ENCODE measurements around the gene PPP1R26.

The PPP1R26 gene

DNA sequence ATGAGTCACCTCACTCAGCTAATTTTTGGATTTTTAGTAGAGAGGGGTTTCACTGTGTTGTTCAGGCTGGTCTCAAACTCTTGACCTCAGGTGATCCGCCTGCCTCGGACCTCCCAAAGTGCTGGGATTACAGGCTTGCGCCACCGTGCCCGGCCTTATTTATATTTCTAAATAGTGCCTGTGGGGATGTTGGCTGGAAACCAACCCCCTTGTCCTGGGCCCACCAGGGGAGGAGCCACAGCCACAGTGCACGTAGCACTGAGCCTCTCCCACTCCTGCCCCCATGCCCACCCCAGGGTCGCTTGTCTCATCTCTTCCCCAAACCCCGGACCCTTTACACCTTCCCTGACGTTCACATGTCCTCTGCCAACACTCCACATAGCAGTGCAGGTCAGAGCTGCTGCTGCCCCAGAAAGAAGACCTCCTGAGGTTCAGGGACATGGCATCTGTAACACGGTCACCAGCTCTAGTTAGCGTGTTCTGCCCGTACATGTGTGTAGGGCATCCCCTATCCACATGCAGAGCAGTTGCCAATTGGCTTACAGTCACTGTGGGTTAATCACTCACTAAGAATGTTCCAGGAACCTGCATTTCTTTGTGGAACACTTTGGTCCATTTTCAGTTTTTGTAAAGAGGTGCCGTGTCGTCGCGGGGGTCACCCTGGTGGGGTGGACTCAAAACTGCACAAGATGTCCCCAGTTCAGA lies 10.7 kb downstream of the PPP1R26 start:
- no peak for DNase-seq

- DNase-seq = no peak
Measured at GRCh38 chr9:135490980-135491464, 11.4 kb downstream of the PPP1R26 start.

DNA sequence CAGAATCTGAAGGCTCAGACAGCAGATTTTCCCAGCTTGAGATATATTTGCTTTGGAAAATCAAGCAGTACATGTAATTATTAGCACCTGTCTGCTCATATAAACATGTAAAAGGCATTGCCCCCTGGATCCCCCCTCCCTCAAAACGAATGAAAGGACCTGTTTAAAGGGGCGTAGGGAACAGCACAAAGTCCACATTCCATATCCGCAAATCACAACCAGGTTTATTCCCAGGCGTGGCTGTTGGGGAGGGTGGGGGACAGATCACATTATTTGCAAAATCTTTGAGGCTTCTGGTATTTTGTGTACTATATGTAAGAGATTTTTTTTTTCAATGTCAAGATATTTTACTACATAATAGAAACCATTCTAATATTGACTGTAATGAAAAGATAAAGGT lies 12.2 kb downstream of the PPP1R26 start:
- no peak for DNase-seq

DNA sequence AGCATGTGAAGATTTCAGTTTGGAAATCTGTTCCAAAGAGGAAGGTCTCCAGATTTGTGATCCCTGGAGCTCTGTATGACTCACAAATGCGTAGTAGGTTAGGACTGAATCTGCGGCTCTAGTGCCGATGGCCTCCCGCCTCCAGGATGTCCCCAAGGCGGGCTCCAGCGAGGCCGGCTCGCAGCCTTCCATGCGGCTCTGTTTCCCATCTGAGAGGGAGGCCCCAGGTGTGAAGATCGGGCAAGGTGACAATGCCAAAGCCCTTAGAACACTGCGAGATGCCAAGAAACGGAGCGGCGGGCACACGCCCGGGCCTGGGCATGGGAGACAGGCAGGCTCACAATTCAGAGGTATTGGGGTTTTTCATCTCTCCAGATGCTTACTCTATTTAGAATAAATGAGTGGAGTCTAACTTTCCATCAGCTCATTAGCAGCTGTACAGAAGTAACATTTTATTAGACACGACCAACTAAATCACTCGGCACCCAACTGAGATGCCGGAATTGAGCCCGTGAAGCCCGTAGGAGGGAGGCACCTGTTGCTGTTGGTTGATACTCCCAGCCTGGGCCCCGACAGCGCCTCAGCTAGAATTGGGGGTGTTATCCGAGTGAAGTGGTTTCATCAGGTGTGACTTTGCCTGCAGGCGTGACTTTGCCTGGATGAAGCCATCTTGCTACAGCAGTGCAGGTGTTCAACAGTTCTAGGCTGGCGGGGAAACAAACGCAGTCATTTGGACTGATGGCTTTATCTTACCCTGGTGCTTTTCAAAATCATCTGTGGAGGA lies 13.5 kb downstream of the PPP1R26 start:
- no peak for DNase-seq

- DNase-seq = no peak
Measured at GRCh38 chr9:135494791-135495559, 15.4 kb downstream of the PPP1R26 start.

- DNase-seq = no peak
Measured at GRCh38 chr9:135498381-135499126, 19.0 kb downstream of the PPP1R26 start.

DNA sequence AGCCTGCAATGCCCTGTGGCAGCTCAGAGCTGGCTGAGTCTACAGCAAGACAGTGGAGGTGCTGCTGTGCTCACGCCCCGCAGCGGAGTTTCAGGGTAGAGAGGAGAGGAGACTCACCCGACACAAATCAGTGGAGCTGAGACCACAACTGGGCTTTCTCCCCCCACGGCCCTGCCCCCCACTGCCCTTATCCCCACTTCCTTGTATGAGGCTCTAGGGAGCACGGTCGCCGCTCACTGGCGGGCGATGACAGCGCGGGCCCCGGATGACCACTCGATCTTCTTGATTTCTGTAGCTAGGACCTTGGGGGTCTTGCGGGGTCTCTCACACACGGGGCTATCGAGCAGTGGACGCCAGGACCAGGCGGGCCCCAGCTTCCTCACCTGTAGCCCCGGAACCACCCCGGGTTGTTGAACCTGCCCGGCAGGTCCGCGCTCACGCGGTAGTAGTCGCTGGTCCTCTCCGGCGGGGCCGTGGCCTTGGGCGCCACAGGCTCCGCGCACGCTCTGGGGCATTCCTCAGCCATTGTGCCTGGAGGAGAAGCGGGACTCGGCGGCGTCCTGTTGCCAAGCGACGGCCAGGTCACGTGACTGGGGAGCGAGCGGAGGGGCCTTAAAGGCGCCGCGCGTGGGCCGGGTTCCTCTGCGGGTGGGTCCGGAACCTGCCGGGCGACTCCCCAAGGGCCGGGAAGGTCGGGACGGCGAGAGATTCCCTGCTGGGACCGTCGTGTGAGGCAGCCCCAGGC lies 19.9 kb downstream of the PPP1R26 start:
- peak; percentile 83 for DNase-seq

GRCh38 chr9:135500071-135500524 lies 20.5 kb downstream of the PPP1R26 start:
- DNase-seq = no peak

- peak; percentile 91 for DNase-seq
Measured at GRCh38 chr9:135500525-135501260, 21.1 kb downstream of the PPP1R26 start, which contains the start of gene MRPS2. TSS of gene MRPS2 (plus strand) at chr9:135500682. CDS start at chr9:135500711, 29 bp downstream.

- no peak for DNase-seq
Measured at GRCh38 chr9:135501261-135502167, 21.9 kb downstream of the PPP1R26 start.

DNA sequence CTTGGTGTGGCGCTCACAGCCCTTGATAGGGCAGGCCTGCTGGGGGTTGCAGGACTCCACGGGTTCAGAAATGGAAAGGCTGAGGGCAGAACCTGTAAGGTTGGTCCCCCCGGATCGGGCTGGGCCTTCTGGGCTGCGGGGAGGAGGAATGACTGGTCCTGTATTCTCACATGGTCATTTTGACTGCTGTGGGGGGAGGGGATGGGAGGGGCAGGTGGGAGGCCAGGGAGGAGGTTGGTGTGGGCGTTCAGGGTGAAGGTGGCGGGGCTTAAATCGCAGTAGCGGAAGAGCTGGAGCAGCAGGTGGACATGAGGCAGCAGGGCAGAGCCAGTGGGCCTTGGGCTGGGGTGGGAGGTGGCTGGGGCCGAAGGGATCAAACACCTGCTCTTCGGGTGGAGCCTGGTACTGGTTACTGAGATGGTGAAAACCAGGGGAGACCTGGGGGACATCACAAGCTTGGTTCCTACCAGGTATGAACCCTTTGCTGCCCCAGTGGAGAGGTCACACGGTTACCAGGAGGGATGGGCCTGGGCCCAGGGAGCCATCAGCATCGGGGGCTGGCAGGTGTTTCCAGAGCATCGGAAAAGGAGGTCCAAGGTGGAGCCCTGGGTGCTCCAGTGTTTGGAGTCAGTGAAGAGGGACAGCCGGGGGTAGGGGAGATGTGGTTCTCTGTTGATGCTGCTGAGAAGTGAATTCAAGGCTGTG lies 22.7 kb downstream of the PPP1R26 start:
- no peak for DNase-seq

DNA sequence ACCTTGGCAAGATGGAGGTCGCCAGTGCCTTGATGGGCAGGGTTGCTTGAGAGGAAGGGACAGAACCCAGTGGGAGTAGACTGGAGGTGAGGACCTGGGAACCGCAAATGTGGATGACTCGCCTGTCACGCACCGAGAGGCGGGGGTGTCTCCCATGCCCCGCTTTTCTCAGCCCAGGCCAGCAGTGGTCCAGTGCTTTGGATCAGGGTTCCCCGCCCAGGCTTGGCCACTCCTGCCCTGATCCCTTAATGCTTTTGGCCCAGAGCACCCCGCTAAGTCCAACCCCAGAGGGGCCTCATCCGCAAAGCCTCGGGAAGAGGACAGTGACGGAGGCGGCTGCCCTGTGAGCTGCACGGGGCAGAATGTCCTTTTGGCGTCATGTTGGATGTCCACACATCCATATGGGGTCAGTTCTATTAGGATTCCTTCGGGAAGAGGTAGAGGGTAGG lies 23.3 kb downstream of the PPP1R26 start:
- DNase-seq = no peak

DNA sequence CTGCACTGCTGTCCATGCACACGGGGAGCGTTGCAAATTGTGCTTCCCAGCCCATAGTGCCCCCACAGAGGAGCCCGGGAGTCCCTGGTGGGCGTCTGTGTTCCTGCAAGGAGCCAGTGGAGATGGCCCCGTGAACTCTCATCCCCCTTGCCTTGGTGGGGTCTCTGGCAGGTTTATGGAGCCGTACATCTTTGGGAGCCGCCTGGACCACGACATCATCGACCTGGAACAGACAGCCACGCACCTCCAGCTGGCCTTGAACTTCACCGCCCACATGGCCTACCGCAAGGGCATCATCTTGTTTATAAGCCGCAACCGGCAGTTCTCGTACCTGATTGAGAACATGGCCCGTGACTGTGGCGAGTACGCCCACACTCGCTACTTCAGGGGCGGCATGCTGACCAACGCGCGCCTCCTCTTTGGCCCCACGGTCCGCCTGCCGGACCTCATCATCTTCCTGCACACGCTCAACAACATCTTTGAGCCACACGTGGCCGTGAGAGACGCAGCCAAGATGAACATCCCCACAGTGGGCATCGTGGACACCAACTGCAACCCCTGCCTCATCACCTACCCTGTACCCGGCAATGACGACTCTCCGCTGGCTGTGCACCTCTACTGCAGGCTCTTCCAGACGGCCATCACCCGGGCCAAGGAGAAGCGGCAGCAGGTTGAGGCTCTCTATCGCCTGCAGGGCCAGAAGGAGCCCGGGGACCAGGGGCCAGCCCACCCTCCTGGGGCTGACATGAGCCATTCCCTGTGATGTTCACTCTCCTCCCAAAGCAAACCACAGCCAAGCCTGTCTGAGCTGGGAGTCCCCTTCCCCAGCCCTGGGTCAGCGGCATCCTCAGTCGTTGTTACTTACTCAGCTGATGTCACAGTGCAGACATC lies 24.0 kb downstream of the PPP1R26 start:
- DNase-seq = no peak

DNA sequence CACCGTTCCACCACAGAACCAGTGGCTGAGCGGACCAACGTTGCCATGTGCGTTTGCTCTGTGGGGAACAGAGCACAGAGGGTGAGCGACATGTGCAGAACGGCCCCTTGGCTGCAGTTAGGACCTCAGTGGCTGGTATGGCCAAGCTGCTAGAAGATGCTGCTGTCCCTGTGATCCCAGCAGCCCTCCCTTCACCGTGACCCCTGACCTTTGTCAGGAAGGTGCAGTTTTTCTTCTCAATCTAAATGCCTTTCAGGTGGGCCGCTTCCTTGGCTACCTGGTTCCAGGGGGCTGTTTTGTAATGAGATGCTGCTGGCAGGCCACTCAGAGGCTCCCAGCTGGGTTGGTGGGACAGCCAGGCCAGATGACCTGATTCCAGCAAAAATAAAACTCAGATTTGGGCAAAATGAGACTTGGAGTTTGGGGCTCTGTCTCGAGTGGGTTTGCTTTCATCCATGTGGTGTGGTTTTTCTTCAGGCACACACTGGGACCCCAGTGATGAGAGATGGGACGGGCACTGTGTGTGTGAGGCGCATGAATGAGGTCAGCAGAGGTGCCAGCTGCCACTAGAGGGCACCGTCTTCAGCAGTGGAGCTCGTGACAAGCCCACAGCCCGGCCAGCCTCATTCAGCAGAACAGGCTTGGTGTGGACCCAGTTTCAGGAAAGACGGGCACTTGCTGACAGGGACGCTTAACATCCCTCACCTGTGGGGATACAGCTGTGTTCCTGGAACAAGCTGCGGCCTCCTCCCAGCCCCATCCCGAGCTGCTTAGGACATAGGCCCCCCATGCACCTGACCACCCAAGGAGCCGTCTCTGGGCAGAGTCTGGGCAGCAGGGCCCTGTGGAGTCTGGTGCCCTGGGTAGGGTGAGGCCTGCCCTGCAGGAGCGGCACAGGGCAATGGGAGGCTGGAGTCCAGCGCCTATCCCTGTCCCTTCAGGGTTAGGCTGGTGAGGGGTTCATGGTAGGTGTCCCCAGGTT lies 25.0 kb downstream of the PPP1R26 start:
- no peak for DNase-seq

- no peak for DNase-seq
Measured at GRCh38 chr9:135505406-135506187, 26.0 kb downstream of the PPP1R26 start.

Measured in NCI-H774 (cell line).